ENCODE results near the gene TAS2R41.
A peak's percentile ranks its signal among the peaks of the same experiment; 100 is the strongest.
"Not testable (repeated sequence)": the region's sequence is repeated elsewhere in the genome, so short reads cannot be mapped to it uniquely, and the experiment has no call there.

Gene TAS2R41

GRCh38 chr7:143463957-143464356 is 13.7 kb upstream of the TAS2R41 start:
- no peak overlapping the region for H4K12ac ChIP-seq (ENCODE audit: low read depth, low read length)
- H2AK5ac ChIP-seq (ENCODE audit: low read length), result no peak overlapping the region
- no peak overlapping the region for H3K4ac ChIP-seq (ENCODE audit: low read depth, low read length)
- WGBS (ENCODE audit: extremely low coverage, insufficient coverage, insufficient read length), result no CpG with 5 or more reads among the region's 1 CpG
- H2AFZ ChIP-seq (ENCODE audit: insufficient read depth, low read length, poor library complexity), result no peak overlapping the region
- no peak overlapping the region for H3K23ac ChIP-seq (ENCODE audit: low read length)
- H4K91ac ChIP-seq (ENCODE audit: low read depth, low read length), result no peak overlapping the region
- peaks cover 0 to 3% of the 10 kb centered on the region in 2 experiments for H3K4me1 ChIP-seq (ENCODE audit: control insufficient read depth in 1 of 2, insufficient read depth in 2 of 2, low read length in 2 of 2)
- H2BK12ac ChIP-seq (ENCODE audit: low read length), result no peak overlapping the region
- H3K9ac ChIP-seq (ENCODE audit: low read length), result no peak overlapping the region
- H2BK120ac ChIP-seq (ENCODE audit: insufficient read depth, low read length, poor library complexity), result no peak overlapping the region
- no peak overlapping the region for H2BK5ac ChIP-seq (ENCODE audit: low read depth, low read length, poor library complexity)
- no peak overlapping the region for H3K4me3 ChIP-seq (ENCODE audit: low read depth, low read length)
- no peaks in the 10 kb centered on the region for H3K9me3 ChIP-seq (ENCODE audit: insufficient read depth, low read depth, low read length)
- no peak overlapping the region for H3K4me2 ChIP-seq (ENCODE audit: low read length)
- H3K14ac ChIP-seq (ENCODE audit: low read length), result no peak overlapping the region
- no peaks in the 10 kb centered on the region for H3K79me2 ChIP-seq (ENCODE audit: control insufficient read depth, insufficient read depth, low read length, poor library complexity)
- DNase-seq, result no peak
- no peaks in the 10 kb centered on the region for H3K27me3 ChIP-seq (ENCODE audit: insufficient read depth, low read length)
- H3K18ac ChIP-seq (ENCODE audit: low read length), result no peak overlapping the region
- no peaks in the 10 kb centered on the region for H3K36me3 ChIP-seq (ENCODE audit: control insufficient read depth in 1 of 2, insufficient read depth in 2 of 2, low read length in 2 of 2)
- H4K8ac ChIP-seq (ENCODE audit: low read depth, low read length), result no peak overlapping the region
- no peak overlapping the region for H3K27ac ChIP-seq (ENCODE audit: low read depth, low read length)
- H3K79me1 ChIP-seq (ENCODE audit: low read length), result no peaks in the 10 kb centered on the region

DNA sequence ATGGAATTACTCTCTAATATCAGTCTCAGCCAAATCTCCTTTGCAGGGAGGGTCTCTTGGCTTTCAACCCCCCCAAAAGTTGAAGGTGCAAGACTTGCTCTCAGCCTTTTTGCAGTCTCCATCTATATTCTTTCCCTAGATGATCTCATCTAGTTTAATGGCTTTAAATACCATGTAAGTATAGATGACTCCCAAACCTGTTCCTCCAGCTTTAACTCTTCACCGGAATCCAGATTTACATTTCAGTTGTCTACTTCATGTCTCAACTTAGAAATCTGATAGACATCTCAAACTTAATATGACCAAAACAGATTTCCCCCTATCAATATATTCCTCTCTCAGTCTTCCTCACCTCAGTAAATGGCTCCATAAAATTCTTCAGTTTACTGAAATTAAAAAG is 9.9 kb upstream of the TAS2R41 start:
- Histone ChIP-seq H4K91ac (ENCODE audit: low read depth, low read length) (no peak overlapping the region), H2BK120ac (ENCODE audit: insufficient read depth, low read length, poor library complexity) (no peak overlapping the region), H2BK12ac (ENCODE audit: low read length) (no peak overlapping the region), H3K9me3 (ENCODE audit: insufficient read depth, low read depth, low read length) (no peaks in the 10 kb centered on the region), H4K8ac (ENCODE audit: low read depth, low read length) (no peak overlapping the region), H3K18ac (ENCODE audit: low read length) (no peak overlapping the region), H3K27me3 (ENCODE audit: insufficient read depth, low read length) (no peaks in the 10 kb centered on the region), H3K9ac (ENCODE audit: low read length) (no peak overlapping the region), H3K4me3 (ENCODE audit: low read depth, low read length) (no peak overlapping the region), H4K12ac (ENCODE audit: low read depth, low read length) (no peak overlapping the region), H3K27ac (ENCODE audit: low read depth, low read length) (no peak overlapping the region), H3K14ac (ENCODE audit: low read length) (no peak overlapping the region), H2BK5ac (ENCODE audit: low read depth, low read length, poor library complexity) (no peak overlapping the region), H2AK5ac (ENCODE audit: low read length) (no peak overlapping the region), H3K4ac (ENCODE audit: low read depth, low read length) (no peak overlapping the region), H3K4me2 (ENCODE audit: low read length) (peak overlapping the region; percentile 38), H2AFZ (ENCODE audit: insufficient read depth, low read length, poor library complexity) (no peak overlapping the region), H3K36me3 (ENCODE audit: control insufficient read depth in 1 of 2, insufficient read depth in 2 of 2, low read length in 2 of 2) (no peaks in the 10 kb centered on the region), H3K23ac (ENCODE audit: low read length) (no peak overlapping the region), H3K79me1 (ENCODE audit: low read length) (peaks cover 3% of the 10 kb centered on the region), H3K4me1 (ENCODE audit: control insufficient read depth in 1 of 2, insufficient read depth in 2 of 2, low read length in 2 of 2) (peaks cover 0 to 7% of the 10 kb centered on the region in 2 experiments), H3K79me2 (ENCODE audit: control insufficient read depth, insufficient read depth, low read length, poor library complexity) (no peaks in the 10 kb centered on the region)
- DNase-seq, result peak in 1 of 2 donors; percentile 79
- WGBS (ENCODE audit: extremely low coverage, insufficient coverage, insufficient read length), result no CpG with 5 or more reads among the region's 1 CpG

- H3K14ac ChIP-seq (ENCODE audit: low read length); H3K79me1 ChIP-seq (ENCODE audit: low read length); H4K8ac ChIP-seq (ENCODE audit: low read depth, low read length); H3K9ac ChIP-seq (ENCODE audit: low read length); H2AK5ac ChIP-seq (ENCODE audit: low read length); H3K23ac ChIP-seq (ENCODE audit: low read length); H3K18ac ChIP-seq (ENCODE audit: low read length); H3K4me3 ChIP-seq (ENCODE audit: low read depth, low read length); H3K79me2 ChIP-seq (ENCODE audit: control insufficient read depth, insufficient read depth, low read length, poor library complexity); H3K4ac ChIP-seq (ENCODE audit: low read depth, low read length); H3K9me3 ChIP-seq (ENCODE audit: insufficient read depth, low read depth, low read length); H2AFZ ChIP-seq (ENCODE audit: insufficient read depth, low read length, poor library complexity); H3K27me3 ChIP-seq (ENCODE audit: insufficient read depth, low read length); H3K36me3 ChIP-seq (ENCODE audit: control insufficient read depth in 1 of 2, insufficient read depth in 2 of 2, low read length in 2 of 2); H3K4me1 ChIP-seq (ENCODE audit: control insufficient read depth in 1 of 2, insufficient read depth in 2 of 2, low read length in 2 of 2): not testable (repeated sequence)
- peak overlapping the region; percentile 58 for H2BK12ac ChIP-seq (ENCODE audit: low read length)
- H4K91ac ChIP-seq (ENCODE audit: low read depth, low read length), result peak overlapping the region; percentile 6
- peak overlapping the region; percentile 38 for H3K4me2 ChIP-seq (ENCODE audit: low read length)
- no CpG with 5 or more reads among the region's 11 CpGs for WGBS (ENCODE audit: extremely low coverage, insufficient coverage, insufficient read length)
- peak overlapping the region; percentile 73 for H2BK5ac ChIP-seq (ENCODE audit: low read depth, low read length, poor library complexity)
- peak; percentile 79 to 89 for DNase-seq
- peak overlapping the region; percentile 70 for H4K12ac ChIP-seq (ENCODE audit: low read depth, low read length)
- H3K27ac ChIP-seq (ENCODE audit: low read depth, low read length), result peak overlapping the region; percentile 76
- H2BK120ac ChIP-seq (ENCODE audit: insufficient read depth, low read length, poor library complexity), result peak overlapping the region; percentile 86
Observed at GRCh38 chr7:143472071-143472689, 5.5 kb upstream of the TAS2R41 start.

DNA sequence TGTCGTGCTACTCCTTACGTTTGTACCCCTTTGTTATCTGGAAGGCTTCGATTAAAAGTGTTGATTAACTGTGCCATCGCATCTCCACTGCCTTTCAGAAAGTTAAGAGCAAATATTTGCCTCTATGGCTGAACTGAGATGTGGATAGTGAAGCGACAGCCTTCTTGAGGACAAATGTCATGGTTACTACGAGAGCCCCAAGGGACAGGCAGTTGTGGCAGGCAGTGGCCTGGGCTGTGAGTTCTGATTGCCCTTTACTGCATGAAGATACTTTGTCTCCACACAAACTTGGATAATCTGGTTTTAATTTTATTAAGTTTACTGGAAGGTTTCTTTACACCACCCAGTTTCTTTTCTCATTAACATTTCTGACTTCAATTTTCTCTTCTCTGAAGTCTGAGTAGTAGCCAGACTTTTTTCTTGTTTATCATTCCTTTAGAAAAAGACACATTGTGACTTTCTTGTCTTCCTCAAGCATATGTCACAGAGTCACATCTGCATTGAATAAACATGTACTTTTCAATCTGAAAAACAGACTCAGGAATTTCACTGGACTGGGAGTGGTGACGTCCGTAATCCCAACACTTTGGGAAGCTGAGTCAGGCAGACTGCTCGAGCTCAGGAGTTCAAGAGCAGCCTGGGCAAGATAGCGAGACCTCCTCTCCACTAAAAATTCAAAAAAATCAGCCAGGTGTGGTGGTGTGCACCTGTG is 1.5 kb downstream of the TAS2R41 start:
- Histone ChIP-seq H3K27me3 (ENCODE audit: insufficient read depth, low read length) (no peaks in the 10 kb centered on the region), H3K79me1 (ENCODE audit: low read length) (no peaks in the 10 kb centered on the region), H4K12ac (ENCODE audit: low read depth, low read length) (no peak overlapping the region), H3K23ac (ENCODE audit: low read length) (no peak overlapping the region), H3K4me2 (ENCODE audit: low read length) (no peak overlapping the region), H3K9me3 (ENCODE audit: insufficient read depth, low read depth, low read length) (no peaks in the 10 kb centered on the region), H4K8ac (ENCODE audit: low read depth, low read length) (no peak overlapping the region), H2AFZ (ENCODE audit: insufficient read depth, low read length, poor library complexity) (no peak overlapping the region), H3K36me3 (ENCODE audit: control insufficient read depth in 1 of 2, insufficient read depth in 2 of 2, low read length in 2 of 2) (no peaks in the 10 kb centered on the region), H2BK5ac (ENCODE audit: low read depth, low read length, poor library complexity) (no peak overlapping the region), H3K4ac (ENCODE audit: low read depth, low read length) (no peak overlapping the region), H2AK5ac (ENCODE audit: low read length) (no peak overlapping the region), H2BK12ac (ENCODE audit: low read length) (no peak overlapping the region), H3K4me1 (ENCODE audit: control insufficient read depth in 1 of 2, insufficient read depth in 2 of 2, low read length in 2 of 2) (no peaks in the 10 kb centered on the region), H3K27ac (ENCODE audit: low read depth, low read length) (no peak overlapping the region), H4K91ac (ENCODE audit: low read depth, low read length) (no peak overlapping the region), H3K9ac (ENCODE audit: low read length) (no peak overlapping the region), H3K79me2 (ENCODE audit: control insufficient read depth, insufficient read depth, low read length, poor library complexity) (no peaks in the 10 kb centered on the region), H3K14ac (ENCODE audit: low read length) (no peak overlapping the region), H3K4me3 (ENCODE audit: low read depth, low read length) (no peak overlapping the region), H2BK120ac (ENCODE audit: insufficient read depth, low read length, poor library complexity) (no peak overlapping the region), H3K18ac (ENCODE audit: low read length) (no peak overlapping the region)
- WGBS (ENCODE audit: extremely low coverage, insufficient coverage, insufficient read length), result no CpG with 5 or more reads among the region's 10 CpGs
- DNase-seq, result no peak

Measured in trophoblast cell (in vitro differentiated cells and primary cell).